Measurements from ENCODE around the gene MAP3K7CL. TPM values are rescaled to one million over a fixed set of nuclear protein-coding genes. Genes with fewer than 3 reads are reported as not detected.

The MAP3K7CL gene
- total and polyA plus RNA-seq, 2 experiments from 2014 or later: 0.59 TPM; not detected in 1

DNA sequence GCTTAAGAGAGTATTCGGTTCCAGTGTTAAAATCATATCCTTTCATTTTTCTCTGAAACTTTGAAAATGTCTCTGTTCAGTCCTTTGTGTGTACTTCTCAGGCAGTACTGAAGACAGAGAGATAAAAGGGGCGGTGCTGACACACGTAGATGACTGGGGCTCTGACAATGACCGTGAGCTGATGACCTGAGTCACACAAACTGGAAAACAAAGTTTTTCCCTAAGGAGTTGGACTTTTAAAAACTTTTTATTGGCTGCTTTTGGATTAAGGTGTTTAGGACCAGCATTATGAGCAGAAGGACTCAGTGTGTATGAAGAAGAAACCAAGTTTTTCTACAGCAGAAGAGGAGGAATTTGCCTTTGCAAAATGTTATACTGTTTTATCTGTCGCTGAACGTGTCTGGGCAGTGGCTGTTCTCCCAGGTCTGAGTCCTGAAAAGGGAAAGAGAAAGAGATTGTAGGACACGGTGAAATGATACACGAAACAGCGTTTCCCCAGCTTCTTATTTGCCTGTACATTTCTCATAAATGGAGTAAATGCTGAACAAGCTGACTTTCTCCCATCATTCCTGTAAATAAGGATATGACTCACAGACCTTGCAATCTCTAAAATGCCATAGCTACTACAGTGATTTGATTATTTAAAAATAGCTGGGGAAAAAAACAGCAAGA lies 51.5 kb downstream of the MAP3K7CL start:
- no peaks in the 10 kb centered on the region for H3K27me3 ChIP-seq
- peak overlapping the region; percentile 75 for H3K4me2 ChIP-seq
- peak overlapping the region; percentile 4 for H3K4me3 ChIP-seq
- 13% methylated on average over 9 of the region's 9 CpGs for WGBS (ENCODE audit: low lambda C conversion rate, missing lambda C conversion rate)
- H3K27ac ChIP-seq: peak overlapping the region; percentile 96
- H3K9me2 ChIP-seq (replicated peaks; ENCODE audit: insufficient read depth): no peaks in the 10 kb centered on the region
- H3K79me2 ChIP-seq: no peaks in the 10 kb centered on the region
- peaks cover 32% of the 10 kb centered on the region for H3K4me1 ChIP-seq (ENCODE audit: insufficient read depth)
- H2AFZ ChIP-seq: peak overlapping the region; percentile 28
- no peaks in the 10 kb centered on the region for H4K20me1 ChIP-seq (ENCODE audit: insufficient read depth, poor library complexity, severe bottlenecking)
- H3K36me3 ChIP-seq (replicated peaks; ENCODE audit: insufficient read depth, low read depth): no peaks in the 10 kb centered on the region
- H3K9me3 ChIP-seq (ENCODE audit: low read depth): no peaks in the 10 kb centered on the region
- TF ChIP-seq, protein P1, sequence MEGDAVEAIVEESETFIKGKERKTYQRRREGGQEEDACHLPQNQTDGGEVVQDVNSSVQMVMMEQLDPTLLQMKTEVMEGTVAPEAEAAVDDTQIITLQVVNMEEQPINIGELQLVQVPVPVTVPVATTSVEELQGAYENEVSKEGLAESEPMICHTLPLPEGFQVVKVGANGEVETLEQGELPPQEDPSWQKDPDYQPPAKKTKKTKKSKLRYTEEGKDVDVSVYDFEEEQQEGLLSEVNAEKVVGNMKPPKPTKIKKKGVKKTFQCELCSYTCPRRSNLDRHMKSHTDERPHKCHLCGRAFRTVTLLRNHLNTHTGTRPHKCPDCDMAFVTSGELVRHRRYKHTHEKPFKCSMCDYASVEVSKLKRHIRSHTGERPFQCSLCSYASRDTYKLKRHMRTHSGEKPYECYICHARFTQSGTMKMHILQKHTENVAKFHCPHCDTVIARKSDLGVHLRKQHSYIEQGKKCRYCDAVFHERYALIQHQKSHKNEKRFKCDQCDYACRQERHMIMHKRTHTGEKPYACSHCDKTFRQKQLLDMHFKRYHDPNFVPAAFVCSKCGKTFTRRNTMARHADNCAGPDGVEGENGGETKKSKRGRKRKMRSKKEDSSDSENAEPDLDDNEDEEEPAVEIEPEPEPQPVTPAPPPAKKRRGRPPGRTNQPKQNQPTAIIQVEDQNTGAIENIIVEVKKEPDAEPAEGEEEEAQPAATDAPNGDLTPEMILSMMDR (IDR thresholded peaks at IDR 0.05; ENCODE audit: poor library complexity): no peak
- no peak for TF ChIP-seq EZH2phosphoT487 (IDR thresholded peaks at IDR 0.05; ENCODE audit: low read depth, severe bottlenecking, unreplicated experiment)
- no peak for TF ChIP-seq EZH2 (IDR thresholded peaks at IDR 0.05; ENCODE audit: borderline replicate concordance)
- peak; percentile 79 for DNase-seq (ENCODE audit: low spot score)

DNA sequence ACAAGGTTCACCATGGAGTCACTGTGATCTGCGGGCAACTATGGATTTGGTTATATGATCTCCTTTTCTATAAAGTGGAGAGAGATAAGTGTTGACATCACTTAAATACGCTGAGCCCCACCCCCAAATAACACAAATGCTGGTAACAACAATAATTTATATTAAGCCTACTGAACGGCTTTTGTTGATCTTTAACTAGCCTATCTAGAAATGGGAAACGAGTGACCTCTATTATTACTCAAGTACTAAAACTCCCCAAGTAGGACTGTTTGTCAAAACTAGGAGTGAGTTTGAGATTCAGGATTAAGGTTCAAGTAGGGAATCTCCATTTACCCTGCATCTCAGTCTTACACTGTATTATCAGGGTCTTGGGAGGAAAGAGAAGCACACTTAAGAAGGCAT lies 52.2 kb downstream of the MAP3K7CL start:
- no peaks in the 10 kb centered on the region for H3K27me3 ChIP-seq
- no peaks in the 10 kb centered on the region for H3K9me2 ChIP-seq (replicated peaks; ENCODE audit: insufficient read depth)
- H3K36me3 ChIP-seq (replicated peaks; ENCODE audit: insufficient read depth, low read depth): no peaks in the 10 kb centered on the region
- no peak for DNase-seq (ENCODE audit: low spot score)
- no peaks in the 10 kb centered on the region for H4K20me1 ChIP-seq (ENCODE audit: insufficient read depth, poor library complexity, severe bottlenecking)
- peaks cover 25% of the 10 kb centered on the region for H3K4me1 ChIP-seq (ENCODE audit: insufficient read depth)
- TF ChIP-seq, protein P1 (IDR thresholded peaks at IDR 0.05; ENCODE audit: poor library complexity): no peak
- TF ChIP-seq EZH2phosphoT487 (IDR thresholded peaks at IDR 0.05; ENCODE audit: low read depth, severe bottlenecking, unreplicated experiment) (no peak), EZH2 (IDR thresholded peaks at IDR 0.05; ENCODE audit: borderline replicate concordance) (no peak)
- H3K27ac ChIP-seq: peak overlapping the region; percentile 96
- peak overlapping the region; percentile 75 for H3K4me2 ChIP-seq
- H3K79me2 ChIP-seq: no peaks in the 10 kb centered on the region
- H3K4me3 ChIP-seq: no peak overlapping the region
- H3K9me3 ChIP-seq (ENCODE audit: low read depth): no peaks in the 10 kb centered on the region
- peak overlapping the region; percentile 11 for H2AFZ ChIP-seq
- WGBS (ENCODE audit: low lambda C conversion rate, missing lambda C conversion rate): 38% methylated on average over 4 of the region's 4 CpGs

DNA sequence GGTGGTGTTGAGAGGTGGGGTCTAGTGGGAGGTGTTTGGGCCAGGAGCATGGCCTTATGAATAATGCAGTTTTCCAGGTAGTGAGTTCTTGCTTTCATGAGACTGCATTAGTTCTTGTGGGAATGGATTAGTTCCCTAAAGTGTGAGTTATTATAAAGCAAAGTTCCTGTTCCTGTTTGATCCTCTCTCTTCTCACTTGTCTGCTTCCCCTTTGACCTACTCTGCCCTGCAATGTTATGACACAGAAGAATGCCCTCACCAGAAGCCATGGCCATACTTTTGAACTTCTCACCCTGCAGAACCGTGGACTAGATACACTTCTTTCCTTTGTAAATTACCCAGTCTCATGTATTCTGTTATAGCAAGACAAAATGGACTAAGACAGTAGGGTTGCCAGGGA lies 53.6 kb downstream of the MAP3K7CL start:
- H3K27ac ChIP-seq: no peak overlapping the region

More for the DNA sequence above, 53.6 kb downstream of the MAP3K7CL start:
- no peak overlapping the region for H3K4me2 ChIP-seq
- H3K9me3 ChIP-seq (ENCODE audit: low read depth): no peaks in the 10 kb centered on the region
- TF ChIP-seq EZH2phosphoT487 (IDR thresholded peaks at IDR 0.05; ENCODE audit: low read depth, severe bottlenecking, unreplicated experiment): no peak
- no peak for TF ChIP-seq EZH2 (IDR thresholded peaks at IDR 0.05; ENCODE audit: borderline replicate concordance)
- TF ChIP-seq, protein P1 (IDR thresholded peaks at IDR 0.05; ENCODE audit: poor library complexity): no peak
- DNase-seq (ENCODE audit: low spot score): no peak
- H2AFZ ChIP-seq: no peak overlapping the region
- no peaks in the 10 kb centered on the region for H3K36me3 ChIP-seq (replicated peaks; ENCODE audit: insufficient read depth, low read depth)
- no peak overlapping the region for H3K4me3 ChIP-seq
- peaks cover 17% of the 10 kb centered on the region for H3K4me1 ChIP-seq (ENCODE audit: insufficient read depth)
- no peaks in the 10 kb centered on the region for H3K79me2 ChIP-seq
- WGBS (ENCODE audit: low lambda C conversion rate, missing lambda C conversion rate): 52% methylated on average over 1 of the region's 1 CpG
- no peaks in the 10 kb centered on the region for H3K9me2 ChIP-seq (replicated peaks; ENCODE audit: insufficient read depth)
- no peaks in the 10 kb centered on the region for H4K20me1 ChIP-seq (ENCODE audit: insufficient read depth, poor library complexity, severe bottlenecking)
- no peaks in the 10 kb centered on the region for H3K27me3 ChIP-seq
